Measurements from ENCODE around the gene ENOX1.

DNA sequence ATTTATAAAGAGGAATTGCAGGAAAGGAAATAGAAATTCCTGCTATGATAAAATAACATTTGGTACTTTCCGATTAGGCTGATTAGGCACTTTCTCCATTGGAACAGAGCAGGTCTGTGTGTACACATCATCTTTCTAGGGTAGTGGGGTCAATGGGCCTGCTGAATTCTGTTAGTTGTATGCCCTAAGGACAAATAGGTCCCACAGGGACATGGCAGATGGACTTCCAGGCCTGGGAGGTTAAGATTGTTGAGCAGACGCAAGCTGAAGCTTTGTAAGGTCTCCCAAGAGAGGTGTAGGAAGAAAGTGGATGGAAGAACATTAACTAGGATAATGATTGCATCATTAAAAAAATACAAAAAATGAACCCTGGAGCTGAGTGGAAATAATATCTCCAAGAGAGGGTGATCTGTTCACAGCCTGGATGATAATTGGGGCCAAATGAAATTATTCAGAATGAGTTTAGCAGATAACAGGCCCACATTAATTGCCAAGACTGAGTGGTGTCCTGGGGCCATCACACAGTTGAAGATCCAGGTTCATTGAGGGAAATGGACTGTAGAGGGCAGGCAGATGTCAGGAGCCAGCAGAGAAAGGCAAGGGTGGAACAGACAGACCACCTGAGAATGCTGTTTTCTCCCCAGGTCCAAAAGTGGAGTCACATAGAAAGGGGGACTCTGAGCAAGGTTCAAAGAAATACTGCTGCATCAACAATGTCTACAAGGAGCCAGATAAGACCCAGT, 548.3 kb downstream of the ENOX1 start:
- TF ChIP-seq, protein P1, sequence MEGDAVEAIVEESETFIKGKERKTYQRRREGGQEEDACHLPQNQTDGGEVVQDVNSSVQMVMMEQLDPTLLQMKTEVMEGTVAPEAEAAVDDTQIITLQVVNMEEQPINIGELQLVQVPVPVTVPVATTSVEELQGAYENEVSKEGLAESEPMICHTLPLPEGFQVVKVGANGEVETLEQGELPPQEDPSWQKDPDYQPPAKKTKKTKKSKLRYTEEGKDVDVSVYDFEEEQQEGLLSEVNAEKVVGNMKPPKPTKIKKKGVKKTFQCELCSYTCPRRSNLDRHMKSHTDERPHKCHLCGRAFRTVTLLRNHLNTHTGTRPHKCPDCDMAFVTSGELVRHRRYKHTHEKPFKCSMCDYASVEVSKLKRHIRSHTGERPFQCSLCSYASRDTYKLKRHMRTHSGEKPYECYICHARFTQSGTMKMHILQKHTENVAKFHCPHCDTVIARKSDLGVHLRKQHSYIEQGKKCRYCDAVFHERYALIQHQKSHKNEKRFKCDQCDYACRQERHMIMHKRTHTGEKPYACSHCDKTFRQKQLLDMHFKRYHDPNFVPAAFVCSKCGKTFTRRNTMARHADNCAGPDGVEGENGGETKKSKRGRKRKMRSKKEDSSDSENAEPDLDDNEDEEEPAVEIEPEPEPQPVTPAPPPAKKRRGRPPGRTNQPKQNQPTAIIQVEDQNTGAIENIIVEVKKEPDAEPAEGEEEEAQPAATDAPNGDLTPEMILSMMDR (IDR thresholded peaks at IDR 0.05; ENCODE audit: extremely low read depth in 1 of 2, insufficient read depth in 1 of 2, low read depth in 1 of 2, low read length in 2 of 2): no peak
- TF ChIP-seq MYC (IDR thresholded peaks at IDR 0.05; ENCODE audit: low read depth, low read length) (no peak), JUN (IDR thresholded peaks at IDR 0.05; ENCODE audit: borderline replicate concordance, insufficient read depth, insufficient read length, low read depth) (no peak), POLR2AphosphoS5 (IDR thresholded peaks at IDR 0.05; ENCODE audit: insufficient read depth, low read depth, low read length) (no peak), POLR2A (IDR thresholded peaks at IDR 0.05; ENCODE audit: low read depth, low read length) (no peak)
- TF ChIP-seq, protein P2, sequence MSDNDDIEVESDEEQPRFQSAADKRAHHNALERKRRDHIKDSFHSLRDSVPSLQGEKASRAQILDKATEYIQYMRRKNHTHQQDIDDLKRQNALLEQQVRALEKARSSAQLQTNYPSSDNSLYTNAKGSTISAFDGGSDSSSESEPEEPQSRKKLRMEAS (IDR thresholded peaks at IDR 0.05; ENCODE audit: insufficient read depth, insufficient read length): no peak
